Bronchial epithelial cell (primary cell): ENCODE measurements around the gene GCSAM. TPM values are rescaled to one million over a fixed set of nuclear protein-coding genes. Genes with fewer than 3 reads are reported as not detected.

Experiments used
- DNase-seq: peaks from one replicate; pipeline ENCODE4 v3.0.0-alpha.2; 2010; ENCODE audit warnings: low read depth
- FAIRE-seq: peaks from 2 replicates; lab custom pipeline; 2011; peaks lifted over from hg19 to GRCh38; lab: Jason Lieb, UNC
- H3K27me3 ChIP-seq: 2 replicates; pipeline ENCODE4 v1.5.1; 2011; ENCODE audit warnings: low read length; ENCODE audit not compliant: control insufficient read depth, insufficient read depth
- H3K36me3 ChIP-seq: 2 replicates; pipeline ENCODE4 v1.5.1; 2011; ENCODE audit warnings: low read length; ENCODE audit not compliant: control insufficient read depth, insufficient read depth
- H3K4me3 ChIP-seq: 2 replicates; pipeline ENCODE4 v1.5.1; 2011; ENCODE audit warnings: mild to moderate bottlenecking, low read depth, low read length, control low read depth
- total RNA-seq: library from RNA; depleted of rRNA; stranded (reverse); fragments of >200 nt; gene quantifications from 2 replicates; pipeline ENCODE4 v1.2.1, GENCODE V29; 2014
- TF ChIP-seq, protein P1 (sequence below): IDR thresholded peaks from 2 replicates; pipeline ENCODE4 v1.5.1; 2011; ENCODE audit warnings: mild to moderate bottlenecking, moderate library complexity, low read length, control low read depth, inconsistent platforms; ENCODE audit not compliant: insufficient read depth, severe bottlenecking

Gene GCSAM
- total RNA-seq, 1 donor from 2014 or later = 0.26 TPM

DNA sequence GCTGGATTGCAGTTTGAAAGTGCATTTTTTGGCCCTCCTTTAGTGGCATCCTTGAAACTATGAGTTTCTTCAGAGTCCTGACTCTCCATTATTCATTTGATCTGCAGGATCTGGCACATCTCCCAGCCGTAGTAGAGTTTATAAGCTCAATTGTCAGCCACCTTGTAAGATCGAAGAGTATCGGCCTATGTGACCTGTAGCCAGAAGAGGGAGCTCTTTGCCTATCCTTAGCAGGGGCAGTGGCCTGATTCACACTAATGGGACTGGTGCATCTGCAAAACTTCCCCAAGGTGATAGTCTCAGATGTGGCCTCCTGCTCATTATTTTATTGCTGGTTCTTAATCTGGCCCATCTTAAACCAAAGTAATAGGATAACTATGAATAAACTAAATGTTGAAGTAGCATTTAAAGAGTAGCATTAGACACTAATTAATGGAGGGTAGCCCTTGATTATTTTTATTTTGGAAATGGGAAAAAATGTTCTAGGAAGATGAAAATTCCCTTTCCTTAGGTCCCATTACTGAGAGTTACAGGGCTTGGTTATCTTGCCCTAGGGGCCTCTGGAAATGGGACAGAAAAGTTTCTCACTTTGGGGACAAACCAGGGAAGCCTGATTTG, 21.2 kb downstream of the GCSAM start:
- no peaks in the 10 kb centered on the region for H3K27me3 ChIP-seq
- peak; percentile 72 for DNase-seq
- TF ChIP-seq, protein P1, sequence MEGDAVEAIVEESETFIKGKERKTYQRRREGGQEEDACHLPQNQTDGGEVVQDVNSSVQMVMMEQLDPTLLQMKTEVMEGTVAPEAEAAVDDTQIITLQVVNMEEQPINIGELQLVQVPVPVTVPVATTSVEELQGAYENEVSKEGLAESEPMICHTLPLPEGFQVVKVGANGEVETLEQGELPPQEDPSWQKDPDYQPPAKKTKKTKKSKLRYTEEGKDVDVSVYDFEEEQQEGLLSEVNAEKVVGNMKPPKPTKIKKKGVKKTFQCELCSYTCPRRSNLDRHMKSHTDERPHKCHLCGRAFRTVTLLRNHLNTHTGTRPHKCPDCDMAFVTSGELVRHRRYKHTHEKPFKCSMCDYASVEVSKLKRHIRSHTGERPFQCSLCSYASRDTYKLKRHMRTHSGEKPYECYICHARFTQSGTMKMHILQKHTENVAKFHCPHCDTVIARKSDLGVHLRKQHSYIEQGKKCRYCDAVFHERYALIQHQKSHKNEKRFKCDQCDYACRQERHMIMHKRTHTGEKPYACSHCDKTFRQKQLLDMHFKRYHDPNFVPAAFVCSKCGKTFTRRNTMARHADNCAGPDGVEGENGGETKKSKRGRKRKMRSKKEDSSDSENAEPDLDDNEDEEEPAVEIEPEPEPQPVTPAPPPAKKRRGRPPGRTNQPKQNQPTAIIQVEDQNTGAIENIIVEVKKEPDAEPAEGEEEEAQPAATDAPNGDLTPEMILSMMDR = peak; percentile 83
- peaks cover 21% of the 10 kb centered on the region for H3K36me3 ChIP-seq
- no peak overlapping the region for H3K4me3 ChIP-seq
- FAIRE-seq = no peak

DNA sequence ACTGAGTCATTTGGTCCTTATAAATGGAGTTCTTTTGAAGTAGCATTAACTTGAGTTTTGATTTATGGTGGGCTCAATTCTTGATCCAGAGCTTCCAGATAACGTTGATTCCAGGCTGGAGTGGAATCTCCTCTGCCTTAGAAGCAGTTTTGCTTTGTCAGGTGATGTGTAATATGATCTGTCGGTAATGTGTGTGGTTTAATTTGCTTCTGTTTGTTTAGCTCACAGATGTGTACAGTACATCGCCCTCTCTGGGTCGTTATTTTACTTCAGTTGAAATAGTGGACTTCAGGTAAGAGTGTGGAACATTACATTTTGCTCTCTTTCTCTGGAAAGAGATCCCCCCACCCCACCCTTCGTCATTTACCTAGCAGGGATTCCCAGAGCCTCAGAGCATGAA, 23.7 kb downstream of the GCSAM start:
- H3K36me3 ChIP-seq = peaks cover 19% of the 10 kb centered on the region
- FAIRE-seq (no peak), DNase-seq (no peak)
- no peaks in the 10 kb centered on the region for H3K27me3 ChIP-seq
- no peak overlapping the region for H3K4me3 ChIP-seq
- TF ChIP-seq, protein P1 = no peak

DNA sequence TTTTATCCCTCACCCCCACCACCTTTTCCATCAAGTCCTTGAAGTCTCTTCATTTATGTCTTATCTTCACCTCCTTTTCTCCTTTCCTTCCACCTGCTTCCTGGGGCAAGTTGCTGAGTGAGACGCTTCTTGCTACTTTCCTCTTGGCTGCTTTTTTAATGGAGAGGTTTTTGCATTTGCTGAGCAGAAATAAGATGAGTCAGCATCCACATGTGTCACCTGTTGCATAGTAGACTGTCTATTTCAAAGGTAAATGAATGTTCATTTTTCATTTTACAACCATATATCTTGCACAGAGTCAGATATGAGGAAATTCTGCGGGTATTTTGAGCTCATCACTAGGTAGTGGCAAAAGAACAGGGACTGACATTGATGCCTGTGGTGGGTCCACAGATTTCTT, 28.3 kb downstream of the GCSAM start:
- TF ChIP-seq, protein P1 = no peak
- DNase-seq = no peak
- peaks cover 15% of the 10 kb centered on the region for H3K36me3 ChIP-seq
- FAIRE-seq = no peak
- no peak overlapping the region for H3K4me3 ChIP-seq
- H3K27me3 ChIP-seq = no peaks in the 10 kb centered on the region

DNA sequence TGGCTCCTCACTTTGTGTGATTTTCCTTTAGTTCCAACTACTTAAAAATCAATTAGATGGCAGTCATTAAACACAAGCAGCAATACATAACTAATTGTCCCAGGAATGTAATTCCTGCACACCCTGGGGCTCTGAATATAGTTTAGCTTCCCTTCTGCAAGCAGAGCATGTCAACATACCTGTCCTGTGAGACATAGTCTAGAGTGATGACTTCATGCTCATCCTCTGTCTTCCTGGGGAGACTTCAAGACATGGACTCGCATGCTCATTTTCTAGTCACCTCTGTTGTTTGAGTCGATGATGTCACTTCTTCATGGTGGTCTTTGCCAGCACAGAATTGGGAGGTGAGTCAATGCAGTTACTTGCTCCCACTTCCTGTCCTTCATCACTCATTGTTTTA, 31.1 kb downstream of the GCSAM start:
- TF ChIP-seq, protein P1 = no peak
- no peak overlapping the region for H3K4me3 ChIP-seq
- DNase-seq (peak; percentile 100), FAIRE-seq (peak; percentile 99)
- H3K36me3 ChIP-seq = peaks cover 17% of the 10 kb centered on the region
- H3K27me3 ChIP-seq = no peaks in the 10 kb centered on the region

DNA sequence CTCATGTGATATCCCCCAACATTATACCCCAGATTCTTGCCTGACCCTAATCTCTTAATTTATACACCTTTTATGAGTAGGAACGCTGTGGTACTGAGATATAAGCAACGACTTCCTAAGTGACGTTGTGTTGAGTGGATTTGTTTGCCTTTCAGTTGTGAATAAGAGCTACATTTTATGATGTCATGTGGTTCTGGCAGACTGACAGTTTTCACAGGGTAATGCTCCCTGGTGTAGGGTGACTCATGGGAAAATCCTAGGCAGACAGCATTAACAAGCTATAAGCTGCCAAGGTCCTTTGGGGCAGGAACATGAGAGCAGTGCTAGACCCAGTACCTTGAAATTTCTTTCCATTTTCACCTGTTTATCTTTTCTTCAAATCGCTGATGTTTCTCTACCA, 35.7 kb downstream of the GCSAM start:
- DNase-seq = peak; percentile 100
- Histone ChIP-seq H3K27me3 (no peaks in the 10 kb centered on the region), H3K36me3 (peaks cover 14% of the 10 kb centered on the region), H3K4me3 (no peak overlapping the region)
- peak; percentile 89 for FAIRE-seq
- TF ChIP-seq, protein P1 = no peak

DNA sequence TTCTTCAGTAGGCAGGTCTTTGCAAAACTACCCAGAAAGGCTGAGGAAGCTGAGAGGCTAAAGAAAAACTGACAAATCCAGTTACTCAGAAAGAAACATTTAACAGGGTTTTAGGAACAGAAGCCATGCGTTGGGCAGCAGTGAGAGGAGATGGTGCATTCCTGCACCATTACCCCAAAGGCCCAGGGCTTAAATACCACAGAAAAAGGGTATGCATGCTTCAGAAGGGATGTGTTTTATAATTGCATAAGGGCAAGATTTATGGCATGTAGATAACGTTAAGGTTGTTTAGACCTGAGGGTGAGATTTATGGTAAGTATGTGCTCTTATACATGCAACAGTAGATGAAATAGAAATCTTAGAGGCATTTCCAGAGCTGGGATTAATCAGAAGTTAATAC, 36.9 kb downstream of the GCSAM start:
- no peaks in the 10 kb centered on the region for H3K27me3 ChIP-seq

More for the DNA sequence above, 36.9 kb downstream of the GCSAM start:
- DNase-seq (no peak), FAIRE-seq (no peak)
- no peak overlapping the region for H3K4me3 ChIP-seq
- TF ChIP-seq, protein P1 = no peak
- peaks cover 12% of the 10 kb centered on the region for H3K36me3 ChIP-seq
